Measurements from ENCODE around the gene IL36G.

IL36G gene

DNA sequence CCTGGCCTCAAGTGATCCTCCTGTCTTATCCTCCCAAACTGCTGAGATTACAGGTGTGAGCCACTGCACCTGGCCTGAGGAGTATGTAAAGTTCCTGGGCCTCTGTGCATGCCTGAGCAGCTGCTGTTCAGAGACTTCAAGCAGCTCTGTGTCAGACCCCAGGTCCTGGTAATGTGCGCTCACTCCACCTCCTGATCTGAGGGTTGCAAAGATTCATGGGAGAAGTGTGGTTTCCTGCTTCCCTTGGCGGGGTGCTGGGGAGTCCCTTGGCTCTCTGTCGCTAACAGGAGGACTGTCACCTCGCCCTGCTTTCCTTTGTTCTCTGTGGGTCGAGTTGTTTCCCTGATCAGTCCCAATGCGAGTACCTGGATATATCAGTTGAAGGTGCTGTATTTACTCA lies 18.8 kb downstream of the IL36G start:
- no peaks in the 10 kb centered on the region for H3K27me3 ChIP-seq (ENCODE audit: control insufficient read depth in 1 of 2, insufficient read depth in 2 of 2, low read length in 2 of 2)
- H3K4me3 ChIP-seq (ENCODE audit: low read depth in 1 of 2, low read length in 2 of 2), result no peak overlapping the region
- no peak overlapping the region for H3K9ac ChIP-seq (ENCODE audit: low read depth in 1 of 2, low read length in 2 of 2)
- H3K9me3 ChIP-seq (ENCODE audit: control insufficient read depth in 1 of 2, low read length in 2 of 2), result peaks cover 7 to 21% of the 10 kb centered on the region in 2 donors
- no peaks in the 10 kb centered on the region for H3K4me1 ChIP-seq (ENCODE audit: control insufficient read depth in 1 of 2, insufficient read depth in 2 of 2, low read length in 2 of 2)
- no peak overlapping the region for H3K27ac ChIP-seq (ENCODE audit: low read depth, low read length)
- H3K36me3 ChIP-seq (ENCODE audit: control insufficient read depth in 1 of 2, insufficient read depth in 2 of 2, low read length in 2 of 2), result no peaks in the 10 kb centered on the region

DNA sequence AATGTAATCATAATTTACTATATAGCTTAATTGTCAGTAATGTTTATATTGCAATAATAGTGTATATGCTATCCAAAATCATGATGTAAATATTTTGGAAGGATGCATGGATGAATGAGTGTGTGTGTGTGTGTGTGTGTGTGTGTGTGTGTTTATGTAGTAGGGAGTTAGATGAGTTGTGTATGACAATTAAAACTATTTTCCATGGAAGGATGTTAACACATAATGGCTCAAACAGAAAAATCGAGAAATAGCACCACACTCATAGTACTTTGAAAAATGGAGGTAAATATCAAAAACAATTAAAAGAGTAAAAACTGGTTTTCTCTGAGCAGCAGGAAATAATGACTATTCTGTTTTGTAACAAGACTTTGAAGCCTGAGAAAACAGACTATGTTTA lies 19.3 kb downstream of the IL36G start:
- H3K27ac ChIP-seq (ENCODE audit: low read depth, low read length), result no peak overlapping the region
- H3K27me3 ChIP-seq (ENCODE audit: control insufficient read depth in 1 of 2, insufficient read depth in 2 of 2, low read length in 2 of 2), result no peaks in the 10 kb centered on the region
- no peak overlapping the region for H3K9ac ChIP-seq (ENCODE audit: low read depth in 1 of 2, low read length in 2 of 2)
- H3K36me3 ChIP-seq (ENCODE audit: control insufficient read depth in 1 of 2, insufficient read depth in 2 of 2, low read length in 2 of 2), result no peaks in the 10 kb centered on the region
- peaks cover 5 to 21% of the 10 kb centered on the region in 2 donors for H3K9me3 ChIP-seq (ENCODE audit: control insufficient read depth in 1 of 2, low read length in 2 of 2)
- no peaks in the 10 kb centered on the region for H3K4me1 ChIP-seq (ENCODE audit: control insufficient read depth in 1 of 2, insufficient read depth in 2 of 2, low read length in 2 of 2)
- H3K4me3 ChIP-seq (ENCODE audit: low read depth in 1 of 2, low read length in 2 of 2), result no peak overlapping the region

DNA sequence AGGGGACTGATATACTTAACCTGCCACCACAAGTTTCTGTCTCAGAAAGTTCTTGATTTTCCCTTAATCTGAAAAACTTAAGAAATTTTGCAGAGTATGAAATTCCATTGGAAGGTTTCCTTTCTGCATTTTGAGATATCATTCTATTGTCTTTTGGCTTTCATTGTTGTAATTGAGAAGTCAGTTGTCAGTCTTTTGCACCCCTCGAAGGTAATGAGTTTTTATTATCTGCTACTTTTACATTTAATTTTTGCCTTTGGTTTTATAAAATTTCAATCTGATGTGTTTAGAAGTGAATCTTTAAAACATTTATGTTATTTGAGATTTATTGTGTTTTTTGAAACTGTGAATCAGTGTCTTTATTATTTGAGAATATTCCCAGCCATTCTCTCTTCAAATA lies 22.6 kb downstream of the IL36G start:
- H3K36me3 ChIP-seq (ENCODE audit: control insufficient read depth in 1 of 2, insufficient read depth in 2 of 2, low read length in 2 of 2), result no peaks in the 10 kb centered on the region
- no peak overlapping the region for H3K27ac ChIP-seq (ENCODE audit: low read depth, low read length)
- H3K4me1 ChIP-seq (ENCODE audit: control insufficient read depth in 1 of 2, insufficient read depth in 2 of 2, low read length in 2 of 2), result no peaks in the 10 kb centered on the region
- peaks cover 5 to 21% of the 10 kb centered on the region in 2 donors for H3K9me3 ChIP-seq (ENCODE audit: control insufficient read depth in 1 of 2, low read length in 2 of 2)
- H3K27me3 ChIP-seq (ENCODE audit: control insufficient read depth in 1 of 2, insufficient read depth in 2 of 2, low read length in 2 of 2), result peaks cover 0 to 4% of the 10 kb centered on the region in 2 donors
- H3K4me3 ChIP-seq (ENCODE audit: low read depth in 1 of 2, low read length in 2 of 2), result no peak overlapping the region
- H3K9ac ChIP-seq (ENCODE audit: low read depth in 1 of 2, low read length in 2 of 2), result no peak overlapping the region

DNA sequence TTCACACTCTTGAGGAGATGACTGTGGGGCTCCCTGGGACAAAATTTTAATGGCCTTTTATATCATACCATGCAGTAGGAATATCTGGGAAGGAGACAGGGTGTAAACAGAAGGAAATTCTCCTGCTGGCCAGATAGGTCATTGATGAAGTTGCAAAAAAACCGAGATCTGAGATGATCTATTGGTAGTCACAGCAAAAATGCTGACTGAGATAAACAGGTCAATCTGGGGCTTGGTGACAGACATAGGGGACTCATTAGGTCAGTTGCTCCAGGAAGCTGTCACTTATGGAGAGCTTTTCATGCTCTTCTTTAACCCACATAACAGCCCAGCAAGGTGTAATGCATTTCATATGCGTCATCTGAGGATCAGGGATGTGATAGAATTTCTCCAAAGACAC lies 24.9 kb downstream of the IL36G start:
- Histone ChIP-seq H3K4me1 (ENCODE audit: control insufficient read depth in 1 of 2, insufficient read depth in 2 of 2, low read length in 2 of 2) (no peaks in the 10 kb centered on the region), H3K4me3 (ENCODE audit: low read depth in 1 of 2, low read length in 2 of 2) (no peak overlapping the region), H3K9me3 (ENCODE audit: control insufficient read depth in 1 of 2, low read length in 2 of 2) (peaks cover 5 to 21% of the 10 kb centered on the region in 2 donors), H3K27ac (ENCODE audit: low read depth, low read length) (no peak overlapping the region), H3K36me3 (ENCODE audit: control insufficient read depth in 1 of 2, insufficient read depth in 2 of 2, low read length in 2 of 2) (no peaks in the 10 kb centered on the region), H3K27me3 (ENCODE audit: control insufficient read depth in 1 of 2, insufficient read depth in 2 of 2, low read length in 2 of 2) (peaks cover 0 to 4% of the 10 kb centered on the region in 2 donors), H3K9ac (ENCODE audit: low read depth in 1 of 2, low read length in 2 of 2) (no peak overlapping the region)

DNA sequence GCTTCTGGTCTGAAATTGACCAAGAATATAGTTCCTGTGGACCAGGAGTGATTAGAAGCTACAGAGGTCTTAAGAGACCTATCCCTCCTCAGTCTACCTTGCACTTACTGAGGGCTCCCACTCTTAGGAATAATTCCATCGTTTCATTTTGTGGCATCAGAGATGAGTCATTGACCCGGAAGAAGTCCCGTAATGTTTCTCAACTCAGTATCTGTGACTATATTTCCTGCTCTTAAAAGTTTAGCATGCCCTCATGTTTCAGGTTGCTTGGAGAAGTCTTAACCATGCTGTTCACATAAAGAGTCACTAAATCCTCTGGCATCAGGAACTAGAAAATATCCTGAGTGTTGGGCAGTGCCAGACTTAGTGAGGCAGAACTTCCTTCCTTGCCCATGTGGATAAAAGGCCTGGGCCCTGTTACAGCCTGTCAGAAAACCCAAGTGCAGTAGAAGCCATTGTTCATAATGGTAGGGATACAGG lies 27.3 kb downstream of the IL36G start, which contains the start of gene IL36A:
Gene IL36A (plus strand): TSS at position 430 of the 480 bp plus-strand sequence. CDS start 413 bp downstream, outside the sequence.
- Histone ChIP-seq H3K9ac (ENCODE audit: low read depth in 1 of 2, low read length in 2 of 2) (no peak within 1 kb of the TSS), H3K27ac (ENCODE audit: low read depth, low read length) (no peak within 1 kb of the TSS), H3K4me1 (ENCODE audit: control insufficient read depth in 1 of 2, insufficient read depth in 2 of 2, low read length in 2 of 2) (no peaks in the 10 kb centered on the region), H3K27me3 (ENCODE audit: control insufficient read depth in 1 of 2, insufficient read depth in 2 of 2, low read length in 2 of 2) (peaks cover 0 to 4% of the 10 kb centered on the region in 2 donors), H3K36me3 (ENCODE audit: control insufficient read depth in 1 of 2, insufficient read depth in 2 of 2, low read length in 2 of 2) (no peaks in the 10 kb centered on the region), H3K4me3 (ENCODE audit: low read depth in 1 of 2, low read length in 2 of 2) (no peak within 1 kb of the TSS), H3K9me3 (ENCODE audit: control insufficient read depth in 1 of 2, low read length in 2 of 2) (peaks cover 5 to 15% of the 10 kb centered on the region in 2 donors)

DNA sequence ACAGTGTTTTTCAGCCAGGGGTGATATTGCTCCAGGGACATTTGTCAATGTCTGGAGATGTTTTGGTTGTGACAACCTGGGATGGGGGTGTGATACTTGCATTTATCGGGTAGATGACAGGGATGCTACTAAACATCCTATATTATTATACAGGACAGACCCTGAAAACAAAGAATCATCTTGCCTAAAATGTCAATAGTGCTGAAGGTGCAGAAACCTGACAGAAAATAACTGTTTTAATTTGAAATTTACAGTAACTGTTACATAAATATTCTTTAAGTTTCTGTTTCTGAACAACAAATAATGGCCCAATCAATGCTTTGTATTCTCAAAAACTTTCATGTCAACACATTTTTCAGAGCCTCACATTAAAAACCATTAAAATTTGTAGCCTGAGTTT lies 29.4 kb downstream of the IL36G start:
- Histone ChIP-seq H3K9ac (ENCODE audit: low read depth in 1 of 2, low read length in 2 of 2) (no peak overlapping the region), H3K27me3 (ENCODE audit: control insufficient read depth in 1 of 2, insufficient read depth in 2 of 2, low read length in 2 of 2) (peaks cover 0 to 4% of the 10 kb centered on the region in 2 donors), H3K4me1 (ENCODE audit: control insufficient read depth in 1 of 2, insufficient read depth in 2 of 2, low read length in 2 of 2) (no peaks in the 10 kb centered on the region), H3K27ac (ENCODE audit: low read depth, low read length) (no peak overlapping the region), H3K9me3 (ENCODE audit: control insufficient read depth in 1 of 2, low read length in 2 of 2) (no peaks in the 10 kb centered on the region), H3K4me3 (ENCODE audit: low read depth in 1 of 2, low read length in 2 of 2) (no peak overlapping the region), H3K36me3 (ENCODE audit: control insufficient read depth in 1 of 2, insufficient read depth in 2 of 2, low read length in 2 of 2) (no peaks in the 10 kb centered on the region)

DNA sequence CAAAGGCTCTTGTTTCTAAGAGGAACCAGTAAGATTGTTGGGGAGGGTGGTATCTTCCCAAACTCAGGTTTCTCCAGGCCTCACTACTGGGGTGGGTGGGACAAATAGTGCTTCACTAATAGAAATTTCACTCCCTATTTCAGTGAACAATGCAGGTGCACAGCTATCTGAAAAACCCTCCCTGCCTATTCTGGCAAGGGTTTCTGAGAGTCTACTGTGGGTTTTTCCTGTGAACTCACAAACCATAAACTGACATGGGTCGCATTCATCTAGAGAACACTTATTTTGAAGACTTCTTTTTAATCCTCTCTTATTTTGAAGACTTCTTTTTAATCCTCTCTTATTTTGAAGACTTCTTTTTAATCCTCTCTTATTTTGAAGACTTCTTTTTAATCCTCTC lies 31.8 kb downstream of the IL36G start:
- Histone ChIP-seq H3K4me3 (ENCODE audit: low read depth in 1 of 2, low read length in 2 of 2) (no peak overlapping the region), H3K9me3 (ENCODE audit: control insufficient read depth in 1 of 2, low read length in 2 of 2) (no peaks in the 10 kb centered on the region), H3K27me3 (ENCODE audit: control insufficient read depth in 1 of 2, insufficient read depth in 2 of 2, low read length in 2 of 2) (no peaks in the 10 kb centered on the region), H3K27ac (ENCODE audit: low read depth, low read length) (no peak overlapping the region), H3K9ac (ENCODE audit: low read depth in 1 of 2, low read length in 2 of 2) (no peak overlapping the region), H3K4me1 (ENCODE audit: control insufficient read depth in 1 of 2, insufficient read depth in 2 of 2, low read length in 2 of 2) (no peaks in the 10 kb centered on the region), H3K36me3 (ENCODE audit: control insufficient read depth in 1 of 2, insufficient read depth in 2 of 2, low read length in 2 of 2) (no peaks in the 10 kb centered on the region)

DNA sequence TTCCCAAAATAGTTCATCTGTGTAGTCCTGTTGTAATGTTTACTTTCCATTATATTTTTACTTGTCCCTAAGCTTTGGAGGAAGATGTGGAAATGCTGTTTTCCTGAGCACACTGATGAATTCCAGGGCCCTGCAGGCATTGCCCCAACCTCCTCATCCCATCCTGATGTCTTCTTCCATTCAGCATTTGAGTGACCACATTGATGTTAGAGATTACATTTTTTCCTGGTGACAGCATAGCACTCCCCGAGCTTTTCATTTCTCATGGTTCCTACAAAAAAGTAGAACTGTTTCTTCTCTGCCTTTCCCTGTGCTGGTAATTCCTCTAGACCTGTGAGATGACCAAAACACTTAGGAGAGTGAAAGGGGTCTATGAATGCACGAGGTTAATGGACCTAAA lies 32.3 kb downstream of the IL36G start:
- Histone ChIP-seq H3K27me3 (ENCODE audit: control insufficient read depth in 1 of 2, insufficient read depth in 2 of 2, low read length in 2 of 2) (no peaks in the 10 kb centered on the region), H3K27ac (ENCODE audit: low read depth, low read length) (no peak overlapping the region), H3K9ac (ENCODE audit: low read depth in 1 of 2, low read length in 2 of 2) (no peak overlapping the region), H3K9me3 (ENCODE audit: control insufficient read depth in 1 of 2, low read length in 2 of 2) (no peaks in the 10 kb centered on the region), H3K4me3 (ENCODE audit: low read depth in 1 of 2, low read length in 2 of 2) (no peak overlapping the region), H3K36me3 (ENCODE audit: control insufficient read depth in 1 of 2, insufficient read depth in 2 of 2, low read length in 2 of 2) (no peaks in the 10 kb centered on the region), H3K4me1 (ENCODE audit: control insufficient read depth in 1 of 2, insufficient read depth in 2 of 2, low read length in 2 of 2) (no peaks in the 10 kb centered on the region)

DNA sequence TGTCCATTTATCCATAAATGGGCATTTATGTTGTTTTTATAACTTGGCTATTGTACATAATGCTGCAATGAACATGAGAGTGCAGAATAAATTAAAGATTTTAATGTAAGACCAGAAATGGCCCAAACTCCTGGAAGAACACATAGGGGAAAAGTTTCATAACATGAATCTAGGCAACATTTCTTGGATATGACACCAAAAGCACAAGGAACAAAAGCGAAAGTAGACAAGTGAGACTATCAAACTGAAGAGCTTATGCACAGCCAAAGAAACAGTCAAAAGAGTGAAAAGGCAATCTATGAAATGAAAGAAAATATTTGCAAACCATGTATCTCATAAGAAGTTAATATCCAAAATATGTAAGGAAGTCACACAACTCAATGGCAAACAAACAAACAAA lies 33.3 kb downstream of the IL36G start:
- no peak overlapping the region for H3K9ac ChIP-seq (ENCODE audit: low read depth in 1 of 2, low read length in 2 of 2)
- H3K36me3 ChIP-seq (ENCODE audit: control insufficient read depth in 1 of 2, insufficient read depth in 2 of 2, low read length in 2 of 2), result no peaks in the 10 kb centered on the region
- H3K27me3 ChIP-seq (ENCODE audit: control insufficient read depth in 1 of 2, insufficient read depth in 2 of 2, low read length in 2 of 2), result no peaks in the 10 kb centered on the region
- no peaks in the 10 kb centered on the region for H3K9me3 ChIP-seq (ENCODE audit: control insufficient read depth in 1 of 2, low read length in 2 of 2)
- H3K4me1 ChIP-seq (ENCODE audit: control insufficient read depth in 1 of 2, insufficient read depth in 2 of 2, low read length in 2 of 2), result no peaks in the 10 kb centered on the region
- no peak overlapping the region for H3K4me3 ChIP-seq (ENCODE audit: low read depth in 1 of 2, low read length in 2 of 2)
- no peak overlapping the region for H3K27ac ChIP-seq (ENCODE audit: low read depth, low read length)

DNA sequence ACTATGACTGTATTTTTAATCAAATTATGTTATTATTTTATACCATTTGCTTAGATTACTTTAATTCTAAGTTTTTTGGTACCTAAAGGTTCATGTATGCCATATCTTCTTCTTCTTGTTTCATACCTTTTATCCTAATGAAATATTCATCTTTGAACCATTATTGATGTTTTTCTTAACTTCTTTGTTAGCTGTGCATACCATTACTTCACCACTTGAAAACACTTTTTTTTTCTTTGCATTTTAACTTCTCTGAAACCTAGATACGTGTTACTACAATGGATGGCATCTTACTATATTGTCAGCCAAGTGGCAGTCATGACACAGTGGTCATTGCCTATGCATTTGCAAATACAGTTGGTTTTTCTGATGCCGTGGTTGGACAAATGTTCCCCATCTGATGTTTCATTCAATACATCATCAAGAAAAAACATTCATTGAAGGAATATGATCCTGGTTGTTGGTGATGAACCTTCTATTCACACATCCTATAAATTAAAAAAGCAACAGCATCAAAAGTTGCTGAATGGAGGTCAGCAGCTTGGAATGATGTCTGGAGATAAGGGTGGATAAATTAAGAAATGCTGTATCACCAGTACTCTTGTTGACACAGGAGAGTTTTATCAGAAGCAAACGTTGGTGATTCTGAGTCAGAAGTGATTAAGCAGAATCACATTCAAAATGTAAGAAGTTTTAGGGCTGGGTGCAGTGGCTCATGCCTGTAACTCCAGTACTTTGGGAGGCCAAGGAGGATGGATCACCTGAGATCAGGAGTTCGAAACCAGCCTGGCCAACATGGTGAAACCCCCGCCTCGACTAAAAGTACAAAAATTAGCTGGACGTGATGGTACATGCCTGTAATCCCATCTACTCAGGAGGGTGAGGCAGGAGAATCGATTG lies 34.9 kb downstream of the IL36G start:
- Histone ChIP-seq H3K9ac (ENCODE audit: low read depth in 1 of 2, low read length in 2 of 2) (no peak overlapping the region), H3K4me3 (ENCODE audit: low read depth in 1 of 2, low read length in 2 of 2) (no peak overlapping the region), H3K4me1 (ENCODE audit: control insufficient read depth in 1 of 2, insufficient read depth in 2 of 2, low read length in 2 of 2) (no peaks in the 10 kb centered on the region), H3K27me3 (ENCODE audit: control insufficient read depth in 1 of 2, insufficient read depth in 2 of 2, low read length in 2 of 2) (peaks cover 0 to 5% of the 10 kb centered on the region in 2 donors), H3K27ac (ENCODE audit: low read depth, low read length) (no peak overlapping the region), H3K36me3 (ENCODE audit: control insufficient read depth in 1 of 2, insufficient read depth in 2 of 2, low read length in 2 of 2) (no peaks in the 10 kb centered on the region), H3K9me3 (ENCODE audit: control insufficient read depth in 1 of 2, low read length in 2 of 2) (no peaks in the 10 kb centered on the region)
